Mucosa of descending colon (tissue), 3 donors: ENCODE data around the gene PHB1. TPM values are rescaled to one million over a fixed set of nuclear protein-coding genes. Genes with fewer than 3 reads are reported as not detected.
A peak's percentile ranks its signal among the peaks of the same experiment; 100 is the strongest.

Source experiments
- ATAC-seq: fragments of 200-7000 bp; cut with Tn5 transposase; one replicate; pipeline ENCODE4 v1.9.1; 2020; ENCODE audit warnings: mild to moderate bottlenecking, moderate library complexity
- DNase-seq, 3 donors: peaks; one replicate each; pipeline ENCODE4 v3.0.0-alpha.2; 2020
- H3K36me3 ChIP-seq: fragments of 200-600 bp; one replicate; pipeline ENCODE4 v1.8.0; 2021; ENCODE audit warnings: low read depth, mild to moderate bottlenecking
- H3K4me1 ChIP-seq: fragments of 200-600 bp; one replicate; pipeline ENCODE4 v1.8.0; 2021; ENCODE audit warnings: low read depth, mild to moderate bottlenecking
- H3K4me3 ChIP-seq: fragments of 200-600 bp; one replicate; pipeline ENCODE4 v1.8.0; 2021; ENCODE audit warnings: mild to moderate bottlenecking
- H3K9me3 ChIP-seq: fragments of 200-600 bp; one replicate; pipeline ENCODE4 v1.8.0; 2021; ENCODE audit warnings: mild to moderate bottlenecking
- CTCF ChIP-seq: fragments of 200-600 bp; IDR thresholded peaks from one replicate; pipeline ENCODE4 v1.8.0; 2022; ENCODE audit warnings: antibody characterized with exemption, mild to moderate bottlenecking
- intact Hi-C, 2 donors: fragments of 100-400 bp; cut with DNase I in 1 of 2; cut with micrococcal nuclease in 1 of 2; formaldehyde crosslinking; loops; one replicate each; pipeline versions ENCODE4 v1.11.0 to v1.11.1; 2022; cut with DNase I, micrococcal nuclease
- long read RNA-seq, 2 donors: library from polyadenylated mRNA; unstranded; transcript quantifications; one replicate each; pipeline ENCODE4 v2.0.0, GENCODE V29; 2019 to 2021
- total RNA-seq, 3 donors: library from RNA; stranded (reverse); fragmentation: NEBNext Ultra II Directional in 2 of 3; extraction: Animal tissue kit (Norgen Biotek cat#: 25700) in 2 of 3; gene quantifications; one replicate each; pipeline versions ENCODE4 v1.2.1 to v1.2.4, GENCODE V29; 2021 to 2023
- donor health status: DM: no; HTN: no; CAD: no; lungs with moderate emphysema.
- donor health status: DM: no; HTN: no; CAD: no.
- donor health status: DM: no; HTN: yes; CAD: no.

PHB1 gene
- 100 to 1,000 TPM; 173 to 227 (median 216) TPM for total RNA-seq
- long read RNA-seq, donor 1, transcript PHB-201 (7 exons, 1,832 nt) = major isoform, 129 of 160 reads
- long read RNA-seq, donor 1, partial matches to known transcripts = 23 of 160 reads
- long read RNA-seq, donor 1, other reads (novel, unspliced or antisense) = 3 of 160 reads
- long read RNA-seq, donor 2, transcript PHB-215 (7 exons, 1,908 nt) = minor isoform, 5 of 251 reads
- long read RNA-seq, donor 2, transcript PHB-201 (7 exons, 1,832 nt) = major isoform, 220 of 251 reads
- long read RNA-seq, donor 2, partial matches to known transcripts = 15 of 251 reads
- long read RNA-seq, donor 2, other reads (novel, unspliced or antisense) = 9 of 251 reads

- Histone ChIP-seq H3K9me3 (no peaks in the 10 kb centered on the region), H3K4me1 (peaks cover 13% of the 10 kb centered on the region), H3K4me3 (peak within 1 kb of the TSS; percentile 68), H3K36me3 (peaks cover 4% of the 10 kb centered on the region)
- no peak for TF ChIP-seq CTCF
- ATAC-seq (peak; percentile 100), DNase-seq (peak; percentile 96 to 97 (median 96))
- intact Hi-C loops = no loop called here
Measured at GRCh38 chr17:49414622-49415350, at the start of gene PHB1. PHB1 (minus strand) TSS chr17:49414882; CDS start chr17:49413264, 1,618 bp downstream.

GRCh38 chr17:49464049-49464448 is 49.4 kb upstream of the PHB1 start:
- Histone ChIP-seq H3K36me3 (no peaks in the 10 kb centered on the region), H3K4me1 (no peaks in the 10 kb centered on the region)

GRCh38 chr17:49461580-49461979 is 46.9 kb upstream of the PHB1 start:
- intact Hi-C loops = no loop called here
- ATAC-seq = no peak

More at GRCh38 chr17:49464049-49464448, 49.4 kb upstream of the PHB1 start:
- intact Hi-C loops = no loop called here
- ATAC-seq (no peak), DNase-seq (no peak)
- H3K9me3 ChIP-seq = no peaks in the 10 kb centered on the region
- H3K4me3 ChIP-seq = no peak overlapping the region
- no peak for TF ChIP-seq CTCF

GRCh38 chr17:49460401-49460800 is 45.7 kb upstream of the PHB1 start:
- Histone ChIP-seq H3K36me3 (no peaks in the 10 kb centered on the region), H3K4me1 (no peaks in the 10 kb centered on the region), H3K4me3 (no peak overlapping the region), H3K9me3 (no peaks in the 10 kb centered on the region)
- no peak for TF ChIP-seq CTCF
- ATAC-seq (no peak), DNase-seq (no peak)
- intact Hi-C loops = no loop called here

More at GRCh38 chr17:49461580-49461979, 46.9 kb upstream of the PHB1 start:
- Histone ChIP-seq H3K4me3 (no peak overlapping the region), H3K4me1 (no peaks in the 10 kb centered on the region), H3K36me3 (no peaks in the 10 kb centered on the region), H3K9me3 (no peaks in the 10 kb centered on the region)
- TF ChIP-seq CTCF = no peak
- no peak for DNase-seq

GRCh38 chr17:49459401-49459984 is 44.8 kb upstream of the PHB1 start:
- intact Hi-C loops = no loop called here
- DNase-seq = no peak
- TF ChIP-seq CTCF = no peak
- no peak for ATAC-seq
- Histone ChIP-seq H3K9me3 (no peaks in the 10 kb centered on the region), H3K4me1 (no peaks in the 10 kb centered on the region), H3K4me3 (no peak overlapping the region), H3K36me3 (no peaks in the 10 kb centered on the region)
